Astrocyte of the cerebellum (primary cell): ENCODE measurements around the gene SMIM23.

Experiments used
- DNase-seq: peaks from one replicate; pipeline ENCODE4 v3.0.0-alpha.2; 2011; ENCODE audit warnings: low read depth
- H3K4me3 ChIP-seq: 2 replicates; pipeline ENCODE4 v1.5.1; 2011; ENCODE audit warnings: mild to moderate bottlenecking, low read depth, low read length, moderate library complexity
- in situ Hi-C: cut with HindIII; loops from 2 replicates; pipeline ENCODE4 v1.10.0; 2017; ENCODE audit warnings: low sequenced_read_pairs
- TF ChIP-seq, protein P1 (sequence below): IDR thresholded peaks from 2 replicates; pipeline ENCODE4 v1.5.1; 2012; ENCODE audit warnings: low read length, low read depth, moderate library complexity, mild to moderate bottlenecking; ENCODE audit errors: missing control alignments

The SMIM23 gene

DNA sequence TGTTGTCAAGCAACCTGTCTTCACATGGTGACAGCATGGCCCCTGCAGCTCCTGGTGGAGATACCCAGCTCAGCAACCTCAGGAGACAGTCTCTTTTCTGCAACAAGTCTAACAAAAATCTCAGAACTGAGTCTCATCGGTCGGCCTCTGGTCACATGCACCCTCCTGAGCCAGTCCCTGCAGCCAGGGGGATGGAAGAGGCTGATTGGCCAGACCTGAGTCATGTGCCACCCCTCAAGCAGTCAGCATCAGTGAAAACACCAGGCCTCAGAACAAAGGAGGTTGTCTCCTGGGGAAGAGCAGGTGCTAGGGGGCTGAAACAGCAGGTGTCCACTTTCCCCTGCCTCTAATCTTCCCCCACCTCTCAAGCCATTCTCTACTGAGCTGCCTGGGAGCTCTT is 54.4 kb downstream of the SMIM23 start:
- no peak overlapping the region for H3K4me3 ChIP-seq
- no peak for DNase-seq
- in situ Hi-C loops = no loop called here
- TF ChIP-seq, protein P1, sequence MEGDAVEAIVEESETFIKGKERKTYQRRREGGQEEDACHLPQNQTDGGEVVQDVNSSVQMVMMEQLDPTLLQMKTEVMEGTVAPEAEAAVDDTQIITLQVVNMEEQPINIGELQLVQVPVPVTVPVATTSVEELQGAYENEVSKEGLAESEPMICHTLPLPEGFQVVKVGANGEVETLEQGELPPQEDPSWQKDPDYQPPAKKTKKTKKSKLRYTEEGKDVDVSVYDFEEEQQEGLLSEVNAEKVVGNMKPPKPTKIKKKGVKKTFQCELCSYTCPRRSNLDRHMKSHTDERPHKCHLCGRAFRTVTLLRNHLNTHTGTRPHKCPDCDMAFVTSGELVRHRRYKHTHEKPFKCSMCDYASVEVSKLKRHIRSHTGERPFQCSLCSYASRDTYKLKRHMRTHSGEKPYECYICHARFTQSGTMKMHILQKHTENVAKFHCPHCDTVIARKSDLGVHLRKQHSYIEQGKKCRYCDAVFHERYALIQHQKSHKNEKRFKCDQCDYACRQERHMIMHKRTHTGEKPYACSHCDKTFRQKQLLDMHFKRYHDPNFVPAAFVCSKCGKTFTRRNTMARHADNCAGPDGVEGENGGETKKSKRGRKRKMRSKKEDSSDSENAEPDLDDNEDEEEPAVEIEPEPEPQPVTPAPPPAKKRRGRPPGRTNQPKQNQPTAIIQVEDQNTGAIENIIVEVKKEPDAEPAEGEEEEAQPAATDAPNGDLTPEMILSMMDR = no peak
